SH-SY5Y (cell line): ENCODE measurements around the gene NEDD4L.

Source experiments
- GATA2 ChIP-seq: IDR thresholded peaks from 2 replicates; pipeline ENCODE4 v1.6.1; 2011; ENCODE audit warnings: mild to moderate bottlenecking, low read depth, low read length
- GATA3 ChIP-seq: IDR thresholded peaks from 2 replicates; pipeline ENCODE4 v1.6.1; 2011; ENCODE audit warnings: low read depth, mild to moderate bottlenecking, low read length, moderate library complexity

- no peak for TF ChIP-seq GATA2
- no peak for TF ChIP-seq GATA3
These were observed 363.8 kb downstream of the NEDD4L start for GRCh38 chr18:58407649-58408407.
